GM18951 (cell line): Measurements from ENCODE around the gene CWC22.
"Not testable (repeated sequence)": the region's sequence is repeated elsewhere in the genome, so short reads cannot be mapped to it uniquely, and the experiment has no call there.

Experiments
- POLR2A ChIP-seq: IDR thresholded peaks from 4 replicates; pipeline ENCODE4 v1.6.1; 2011; ENCODE audit warnings: mild to moderate bottlenecking; ENCODE audit not compliant: insufficient read length, insufficient read depth; ENCODE audit errors: extremely low read depth
- in situ Hi-C: fragments of 300-500 bp; cut with MboI; formaldehyde crosslinking; loops from one replicate; pipeline ENCODE4 v1.12.0; 2022; ENCODE audit warnings: low sequenced_read_pairs, mixed read lengths, inconsistent platforms; ENCODE audit not compliant: unreplicated experiment

The CWC22 gene

GRCh38 chr2:179953359-179953758 is 53.7 kb downstream of the CWC22 start:
- no peak for TF ChIP-seq POLR2A

GRCh38 chr2:179952658-179953057 is 54.4 kb downstream of the CWC22 start:
- in situ Hi-C loops: no loop called here
- no peak for TF ChIP-seq POLR2A

More at GRCh38 chr2:179953359-179953758, 53.7 kb downstream of the CWC22 start:
- in situ Hi-C loops: no loop called here

GRCh38 chr2:179951680-179952079 is 55.4 kb downstream of the CWC22 start:
- in situ Hi-C loops: no loop called here
- TF ChIP-seq POLR2A: no peak

DNA sequence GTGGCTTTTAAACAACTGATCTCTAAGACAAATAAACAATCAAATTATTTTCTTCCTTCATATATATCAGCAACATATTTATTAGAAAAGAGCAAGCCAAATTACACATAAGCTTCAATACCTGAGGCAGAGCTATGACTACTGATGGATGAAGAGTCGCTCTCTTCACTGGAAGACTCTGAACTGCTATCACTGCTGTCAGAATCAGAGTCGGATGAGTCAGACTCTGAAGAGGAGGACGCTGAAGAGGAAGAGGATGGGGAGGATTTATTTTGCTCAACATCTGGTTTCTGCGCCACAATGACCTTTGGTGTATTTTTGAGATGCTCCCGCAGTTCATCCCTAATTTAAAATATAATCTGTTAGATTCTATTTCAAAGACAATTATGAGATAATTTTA is 56.7 kb downstream of the CWC22 start:
- TF ChIP-seq POLR2A: no peak
- in situ Hi-C loops: no loop called here

DNA sequence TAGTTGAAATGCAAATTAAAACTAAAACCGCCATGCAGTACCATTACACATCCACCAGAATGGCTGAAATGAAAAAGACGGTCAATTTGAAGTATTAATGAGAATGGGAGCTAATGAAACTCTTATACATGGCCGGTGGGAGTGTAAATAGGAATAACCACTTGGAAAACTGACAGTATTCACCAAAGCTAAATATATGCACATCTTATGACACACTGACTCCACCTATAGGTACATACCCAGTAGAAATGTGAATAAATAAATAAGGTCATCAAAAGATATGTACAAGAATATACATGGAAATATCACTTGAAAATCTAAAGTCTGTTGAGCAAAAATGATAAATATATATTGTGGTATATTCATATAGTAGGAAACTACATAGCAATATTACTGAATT is 57.7 kb downstream of the CWC22 start:
- TF ChIP-seq POLR2A: no peak
- in situ Hi-C loops: no loop called here

GRCh38 chr2:179948058-179948457 is 59.0 kb downstream of the CWC22 start:
- in situ Hi-C loops: no loop called here
- no peak for TF ChIP-seq POLR2A

GRCh38 chr2:179946810-179947615 is 60.1 kb downstream of the CWC22 start:
- TF ChIP-seq POLR2A: no peak
- in situ Hi-C loops: no loop called here

- no peak for TF ChIP-seq POLR2A
Observed at GRCh38 chr2:179946346-179946745, 60.8 kb downstream of the CWC22 start.

DNA sequence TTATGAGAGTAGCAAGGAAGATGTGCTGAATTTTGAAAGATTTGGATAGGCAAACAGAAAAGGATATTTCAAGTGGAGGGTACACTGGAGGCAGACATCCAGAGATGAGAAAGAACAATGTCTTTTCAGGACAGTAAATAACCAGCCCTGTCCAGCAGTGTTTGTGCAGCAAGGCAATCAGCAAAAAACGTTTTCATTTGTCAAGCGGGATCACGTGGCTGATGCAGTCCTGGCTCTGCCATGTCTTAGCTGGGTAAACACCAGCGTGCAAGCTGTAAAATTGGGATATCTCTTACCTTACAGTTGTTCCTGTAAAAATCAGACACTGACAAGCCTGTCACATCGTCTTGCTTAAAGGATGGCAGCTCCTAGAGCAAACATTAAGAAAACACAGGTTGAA is 67.8 kb downstream of the CWC22 start:
- TF ChIP-seq POLR2A: no peak

More at GRCh38 chr2:179946346-179946745, 60.8 kb downstream of the CWC22 start:
- in situ Hi-C loops: no loop called here

DNA sequence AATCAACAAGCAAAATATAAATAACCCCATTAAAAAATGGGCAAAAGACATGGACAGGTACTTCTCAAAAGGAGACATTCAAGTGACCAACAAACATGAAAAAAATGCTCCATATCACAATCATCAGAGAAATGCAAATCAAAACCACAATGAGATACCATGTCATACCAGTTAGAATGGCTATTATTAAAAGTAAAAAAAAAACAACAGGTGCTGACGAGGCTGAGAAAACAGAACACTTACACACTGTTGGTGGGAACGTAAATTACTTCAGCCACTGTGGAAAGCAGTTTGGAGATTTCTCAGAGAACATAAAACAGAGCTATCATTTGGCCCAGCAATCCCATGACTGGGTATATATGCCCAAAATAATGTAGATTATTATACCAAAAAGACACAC is 69.1 kb downstream of the CWC22 start:
- TF ChIP-seq POLR2A: no peak
- in situ Hi-C loops: no loop called here

More for the DNA sequence above, 67.8 kb downstream of the CWC22 start:
- in situ Hi-C loops: no loop called here

GRCh38 chr2:179936654-179937053 is 70.4 kb downstream of the CWC22 start:
- in situ Hi-C loops: no loop called here
- no peak for TF ChIP-seq POLR2A

- in situ Hi-C loops: no loop called here
- no peak for TF ChIP-seq POLR2A
Observed at GRCh38 chr2:179936141-179936540, 71.0 kb downstream of the CWC22 start.

DNA sequence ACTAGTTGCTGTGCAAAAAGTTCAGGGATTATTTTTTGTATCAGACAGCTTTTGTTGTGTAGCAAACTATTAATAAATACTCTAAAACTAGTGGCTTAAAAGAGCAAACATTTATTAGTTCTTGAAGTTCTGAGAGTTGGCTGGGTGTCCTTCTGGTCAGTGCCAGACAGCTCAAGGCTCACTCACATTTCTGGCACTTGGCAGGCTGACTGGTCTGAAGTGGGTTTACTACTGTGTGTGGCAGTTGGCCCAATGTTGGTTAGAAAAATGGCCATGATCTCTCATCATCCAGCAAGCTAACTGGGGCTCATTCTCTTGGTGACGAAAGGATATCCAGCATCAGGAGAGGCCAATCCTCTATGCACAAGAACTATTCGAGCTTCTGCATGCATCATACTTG is 74.3 kb downstream of the CWC22 start:
- no peak for TF ChIP-seq POLR2A
- in situ Hi-C loops: no loop called here

DNA sequence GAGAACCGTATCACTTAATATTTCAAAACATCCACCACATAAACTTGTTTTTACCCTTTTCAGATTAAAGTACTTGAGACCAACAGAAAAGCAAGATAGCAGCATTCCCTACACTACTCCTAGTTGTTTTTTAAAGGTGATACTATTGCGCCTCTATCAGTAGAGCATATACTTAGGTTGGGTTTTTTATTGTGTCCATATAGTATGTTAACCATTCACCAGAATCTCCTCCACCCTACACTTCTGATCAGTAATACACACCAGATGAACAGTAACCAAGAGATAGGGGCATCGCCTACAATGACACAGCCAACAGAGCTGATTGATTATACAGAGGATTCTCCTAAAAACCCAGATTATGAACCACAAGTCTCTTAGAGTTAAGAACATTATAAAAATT is 75.6 kb downstream of the CWC22 start:
- in situ Hi-C loops: no loop called here
- no peak for TF ChIP-seq POLR2A

DNA sequence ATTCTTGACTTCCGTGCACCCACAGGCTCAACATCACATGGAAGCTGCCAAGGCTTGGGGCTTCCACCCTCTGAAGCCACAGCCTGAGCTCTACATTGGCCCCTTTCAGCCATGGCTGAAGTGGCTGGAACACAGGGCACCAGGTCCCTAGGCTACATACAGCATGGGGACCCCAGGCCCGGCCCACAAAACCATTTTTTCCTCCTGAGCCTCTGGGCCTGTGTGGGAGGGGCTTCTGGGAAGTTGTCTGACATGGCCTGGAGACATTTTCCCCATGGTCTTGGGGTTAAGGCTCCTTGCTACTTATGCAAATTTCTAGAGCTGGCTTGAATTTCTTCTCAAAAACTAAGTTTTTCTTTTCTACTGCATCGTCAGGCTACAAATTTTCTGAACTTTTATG is 77.1 kb downstream of the CWC22 start:
- in situ Hi-C loops: not testable (repeated sequence)

- in situ Hi-C loops: no loop called here
- no peak for TF ChIP-seq POLR2A
Observed at GRCh38 chr2:179927041-179927440, 80.1 kb downstream of the CWC22 start.
